Activated T-cell treated with anti-CD3 and anti-CD28 coated beads for 24 hours (primary cell): ENCODE results near the gene PATJ.
"Not testable (repeated sequence)": the region's sequence is repeated elsewhere in the genome, so short reads cannot be mapped to it uniquely, and the experiment has no call there.

Experiments
- DNase-seq: peaks from one replicate; pipeline ENCODE4 v3.0.0-alpha.2; 2020; ENCODE audit warnings: low read depth

The PATJ gene

GRCh38 chr1:61748566-61748965, 6.3 kb downstream of the PATJ start:
- DNase-seq = no peak

GRCh38 chr1:61749574-61749973, 7.3 kb downstream of the PATJ start:
- no peak for DNase-seq

DNA sequence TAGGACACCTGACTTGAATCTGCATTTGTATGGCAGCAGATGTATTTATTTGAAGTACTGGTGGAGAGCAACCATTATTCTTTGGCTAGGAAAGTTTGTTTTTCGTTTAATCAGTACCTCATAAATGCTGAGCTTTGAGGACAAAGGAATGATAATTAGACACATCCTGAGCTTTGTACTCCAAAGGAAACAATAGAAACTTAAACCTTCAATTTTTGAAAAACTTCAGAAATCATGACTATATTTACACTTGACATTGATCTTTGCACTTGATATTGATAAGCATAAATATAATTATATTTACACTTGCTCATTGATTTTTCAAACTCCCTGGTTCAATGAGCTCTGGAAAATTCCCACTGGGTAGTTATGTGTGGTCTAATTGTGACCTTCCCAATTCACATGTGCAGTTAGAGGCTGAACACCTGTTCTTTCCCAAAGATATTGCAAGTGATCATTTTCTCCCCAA, 10.7 kb downstream of the PATJ start:
- no peak for DNase-seq

DNA sequence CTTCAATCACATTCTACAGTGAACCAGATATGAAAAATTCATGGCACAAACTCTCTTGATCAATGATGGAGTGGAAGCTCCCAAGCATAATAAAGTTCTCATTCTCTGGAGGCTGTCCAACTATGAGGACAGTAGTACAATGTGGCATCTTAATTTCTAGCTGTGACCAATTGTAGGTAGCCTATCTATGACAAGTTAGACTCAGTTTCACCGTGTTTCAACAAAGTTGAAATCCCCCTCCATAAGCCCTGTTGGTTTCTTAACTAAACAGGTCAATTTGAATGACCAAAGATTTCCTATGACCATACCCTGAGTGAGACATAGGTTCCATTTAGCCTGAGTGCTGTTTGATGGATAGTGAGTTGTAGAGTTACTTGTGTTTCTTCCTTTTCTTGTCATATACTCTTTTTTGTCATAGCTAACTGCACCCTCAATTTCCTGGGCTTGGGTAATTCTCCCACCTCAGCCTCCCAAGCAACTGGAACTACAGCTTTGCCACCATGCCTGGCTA, 11.8 kb downstream of the PATJ start:
- no peak for DNase-seq

GRCh38 chr1:61754545-61754944, 12.3 kb downstream of the PATJ start:
- no peak for DNase-seq

DNA sequence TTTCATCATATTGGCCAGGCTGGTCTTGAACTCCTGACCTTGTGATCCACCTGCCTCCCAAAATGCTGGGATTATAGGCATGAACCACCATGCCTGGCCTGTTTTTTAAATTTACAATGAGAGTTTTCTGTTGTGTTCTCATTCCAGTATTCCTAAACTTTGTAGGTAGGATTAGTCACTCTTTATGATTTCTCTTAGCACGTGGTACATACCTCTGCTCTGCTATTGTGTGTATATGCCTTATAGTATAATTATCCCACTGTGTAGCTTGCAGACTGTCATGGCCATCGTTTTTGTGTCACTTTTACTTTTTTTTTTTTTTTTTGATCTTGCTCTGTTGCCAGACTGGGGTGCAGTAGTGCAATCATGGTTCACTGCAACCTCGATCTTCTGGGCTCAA, 14.5 kb downstream of the PATJ start:
- DNase-seq = no peak

- DNase-seq = no peak
These were observed 15.7 kb downstream of the PATJ start for GRCh38 chr1:61757950-61758349.

DNA sequence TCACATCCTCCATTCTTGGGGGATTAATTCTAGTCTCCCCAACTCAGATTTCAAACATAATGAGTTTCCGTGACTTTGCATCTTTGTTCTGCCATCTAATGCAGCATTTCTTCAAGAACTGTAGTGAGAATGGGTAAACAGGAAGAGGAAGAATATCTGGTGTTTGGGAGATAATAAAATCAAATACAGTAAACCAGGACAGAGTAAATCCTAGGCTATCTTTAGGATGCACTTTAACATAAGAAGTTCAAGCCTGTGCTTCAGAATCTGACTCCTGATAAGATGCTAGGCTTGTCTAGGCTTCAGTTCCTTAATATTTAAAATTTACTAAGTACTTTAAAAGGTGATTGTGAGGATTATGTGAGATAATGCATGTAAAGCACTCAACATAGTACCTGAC, 27.9 kb downstream of the PATJ start:
- DNase-seq = no peak

GRCh38 chr1:61776091-61776490, 33.8 kb downstream of the PATJ start:
- DNase-seq = no peak

DNA sequence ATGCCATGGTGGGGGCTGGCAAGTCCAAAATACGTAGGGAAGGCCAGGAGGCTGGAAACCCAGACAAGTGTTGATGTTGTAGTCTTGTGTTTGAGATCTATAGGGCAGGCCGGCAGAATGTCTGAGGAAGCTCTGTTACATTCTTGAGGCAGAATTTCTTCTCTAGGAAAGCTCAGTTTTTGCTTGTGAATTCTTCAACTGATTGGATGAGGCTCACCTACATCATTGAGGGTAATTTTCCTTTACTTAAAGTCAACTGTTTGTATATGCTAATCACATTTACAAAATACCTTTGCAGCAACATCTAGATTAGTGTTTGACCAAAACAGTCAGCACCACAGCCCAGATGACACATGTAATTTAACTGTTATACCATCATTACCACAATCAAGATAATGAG, 37.0 kb downstream of the PATJ start:
- DNase-seq = no peak

- DNase-seq = no peak
These were observed 38.9 kb downstream of the PATJ start for GRCh38 chr1:61781151-61781550.

GRCh38 chr1:61782771-61783170, 40.5 kb downstream of the PATJ start:
- DNase-seq = peak; percentile 7

DNA sequence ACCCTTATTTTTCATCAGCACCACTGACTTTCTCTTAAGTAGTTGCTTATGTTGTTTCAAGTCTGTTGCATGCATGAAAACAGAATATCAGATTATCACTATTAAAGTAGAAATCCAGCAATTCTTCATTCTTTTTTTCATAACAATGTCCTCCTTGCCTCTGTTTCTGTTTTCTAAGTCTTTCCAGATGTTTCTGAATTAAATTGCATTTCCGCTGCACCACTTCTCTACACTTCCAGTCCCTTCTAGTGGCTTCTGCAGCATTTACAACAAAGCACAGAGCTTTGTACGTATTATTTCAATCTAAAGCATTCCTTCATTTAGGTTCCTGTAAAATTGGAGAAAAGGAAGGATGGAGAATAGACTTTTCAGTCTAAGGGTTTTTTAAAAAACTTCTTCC, 42.4 kb downstream of the PATJ start:
- DNase-seq = no peak

DNA sequence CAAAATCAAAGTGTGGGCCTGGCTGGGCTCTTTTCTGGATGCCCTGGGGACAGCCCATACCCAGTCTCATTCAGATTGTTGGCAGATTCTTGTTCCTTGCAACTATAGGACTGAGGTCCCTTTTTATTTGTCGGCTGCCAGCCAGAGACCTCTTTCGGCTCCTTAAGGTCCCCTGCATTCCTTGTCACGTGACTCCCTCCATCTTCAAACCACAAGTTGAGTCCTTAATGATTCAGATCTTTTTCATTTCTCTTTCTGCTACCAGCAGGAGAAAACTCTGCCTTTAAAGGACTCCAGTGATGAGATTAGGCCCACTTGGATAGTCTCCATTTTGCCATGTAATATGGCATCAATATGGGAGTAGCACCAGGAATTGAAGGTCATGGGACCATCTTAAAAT, 48.6 kb downstream of the PATJ start:
- DNase-seq = no peak

GRCh38 chr1:61797045-61797755, 54.9 kb downstream of the PATJ start:
- no peak for DNase-seq

GRCh38 chr1:61801047-61801446, 58.8 kb downstream of the PATJ start:
- DNase-seq = not testable (repeated sequence)

- DNase-seq = no peak
These were observed 65.4 kb downstream of the PATJ start for GRCh38 chr1:61807606-61808140.

DNA sequence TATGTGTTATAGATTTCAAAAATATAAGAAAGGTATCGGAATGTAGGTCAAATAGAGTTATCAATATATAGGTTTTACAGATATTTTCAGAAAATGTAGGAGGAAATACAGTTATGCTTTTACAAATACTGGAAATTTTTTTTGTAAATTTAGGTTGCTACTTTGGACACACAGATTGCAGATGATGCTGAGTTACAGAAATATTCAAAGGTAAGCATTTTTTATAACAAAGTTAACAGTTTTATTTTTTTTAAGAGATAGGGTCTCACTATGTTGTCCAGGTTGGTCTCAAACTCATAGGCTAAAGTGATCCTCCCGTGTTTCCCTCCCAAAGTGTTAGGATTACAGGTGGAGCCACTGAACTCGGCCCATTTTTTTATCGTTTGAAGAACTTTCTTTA, 66.0 kb downstream of the PATJ start:
- no peak for DNase-seq

- no peak for DNase-seq
These were observed 66.7 kb downstream of the PATJ start for GRCh38 chr1:61808968-61809367.

GRCh38 chr1:61812916-61813315, 70.6 kb downstream of the PATJ start:
- DNase-seq = no peak

DNA sequence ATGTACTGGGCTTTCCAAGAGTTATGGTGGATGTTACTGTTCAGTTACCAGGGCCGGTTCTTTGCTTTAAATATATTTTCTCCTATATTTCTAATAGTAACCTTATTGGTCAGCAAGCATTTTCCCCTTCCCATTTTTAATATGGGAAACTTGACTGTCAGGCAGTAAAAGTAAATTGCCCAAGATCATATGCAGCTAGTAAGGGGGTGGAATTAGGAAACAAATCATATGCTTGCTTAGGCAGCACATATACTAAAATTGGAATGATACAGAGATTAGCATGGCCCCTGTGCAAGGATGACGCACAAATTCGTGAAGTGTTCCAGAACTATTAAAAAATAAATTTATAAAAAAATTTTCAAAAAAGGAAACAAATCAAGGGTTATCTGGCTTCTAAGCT, 73.9 kb downstream of the PATJ start:
- no peak for DNase-seq

DNA sequence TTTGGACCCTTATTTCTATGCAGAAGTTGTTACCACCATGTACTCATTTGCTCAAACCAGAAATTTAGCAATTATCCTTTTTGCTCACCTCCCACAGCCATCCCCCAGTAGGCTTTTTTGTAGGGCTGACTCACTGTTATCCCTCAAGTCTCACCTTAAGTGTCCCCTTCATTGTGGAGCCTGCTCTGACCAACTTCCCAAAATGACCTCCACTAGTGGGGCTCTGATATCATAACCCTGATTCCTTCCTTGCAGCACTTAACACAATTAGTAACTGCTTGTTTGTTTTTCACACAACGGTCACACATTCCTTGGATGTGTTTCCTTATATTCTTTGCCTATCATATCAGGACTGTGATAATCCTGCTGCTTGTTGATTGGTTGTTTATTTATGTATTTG, 76.7 kb downstream of the PATJ start:
- DNase-seq = no peak

- DNase-seq = no peak
These were observed 77.1 kb downstream of the PATJ start for GRCh38 chr1:61819421-61819820.

DNA sequence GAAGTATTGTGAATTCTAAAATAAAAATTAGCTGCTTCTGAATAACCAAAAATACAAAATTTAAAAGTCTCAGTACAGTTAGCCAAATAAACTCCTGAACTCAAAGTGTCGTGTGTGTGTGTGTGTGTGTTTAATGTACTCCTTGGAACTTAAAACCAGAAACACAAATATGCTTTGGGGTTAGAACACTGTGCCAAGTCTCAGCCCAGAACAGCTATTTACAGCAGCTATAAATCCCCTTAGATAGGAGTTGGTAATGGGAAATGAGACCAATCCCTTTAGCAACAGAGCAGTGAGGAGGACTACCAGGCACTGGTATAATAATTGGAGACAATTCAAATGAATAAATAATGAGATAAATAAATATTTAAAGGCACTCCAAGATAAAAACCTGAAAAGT, 83.1 kb downstream of the PATJ start:
- DNase-seq = no peak
